HepG2 (cell line): ENCODE results near the gene RAMP3. TPM values are rescaled to one million over a fixed set of nuclear protein-coding genes. Genes with fewer than 3 reads are reported as not detected.

ENCODE experiments used
- ATAC-seq: fragments of 200-7000 bp; cut with Tn5 transposase; 3 replicates; pipeline ENCODE4 v1.9.1; 2020; ENCODE audit warnings: mild to moderate bottlenecking, moderate library complexity
- BruUV-seq: library from RNA; stranded (reverse); fragments of 400-500 nt; replicated peaks from 2 replicates; lab custom pipeline; 2021; lab: Mats Ljungman, UMichigan
- CTCF ChIA-PET: fragments of 300-600 bp; formaldehyde crosslinking; extraction: SDS; loops from one replicate; lab custom pipeline; 2021; ENCODE audit warnings: low total read pairs, inconsistent platforms, low intra/inter-chr PET ratio; lab: Yijun Ruan, JAX
- POLR2A ChIA-PET: fragments of 350-600 bp; sonication (Branson Sonifier 250); formaldehyde crosslinking; loops from one replicate; lab custom pipeline; 2020; ENCODE audit warnings: antibody characterized with exemption, inconsistent platforms; lab: Yijun Ruan, JAX
- DNase-seq: peaks from one replicate; pipeline ENCODE4 v3.0.0-alpha.2; 2015; ENCODE audit warnings: low spot score
- FAIRE-seq: peaks from 3 replicates; lab custom pipeline; 2011; peaks lifted over from hg19 to GRCh38; lab: Jason Lieb, UNC
- H2AFZ ChIP-seq: one replicate; pipeline ENCODE4 v1.6.1; 2011; ENCODE audit warnings: low read length, inconsistent platforms
- H3K27ac ChIP-seq: fragments of 300-600 bp; 3 replicates; pipeline ENCODE4 v1.8.0; 2011; ENCODE audit warnings: mixed run types, mild to moderate bottlenecking, mixed read lengths, low read length, inconsistent platforms; ENCODE audit not compliant: insufficient read depth; ENCODE audit errors: extremely low read length
- H3K27me3 ChIP-seq, 2 experiments: fragments of 200-600 bp in 1 of 2; 2 replicates in 1 of 2; 3 replicates in 1 of 2; pipeline versions ENCODE4 v1.6.0 to v1.8.0; 2011; ENCODE audit warnings: low read length in 2 of 2, mild to moderate bottlenecking in 2 of 2, moderate library complexity in 2 of 2, inconsistent platforms in 1 of 2; ENCODE audit not compliant: insufficient read depth in 2 of 2, control insufficient read depth in 1 of 2
- H3K36me3 ChIP-seq, 2 experiments: fragments of 200-600 bp in 1 of 2; replicated peaks in 1 of 2; 2 replicates in 1 of 2; 3 replicates in 1 of 2; pipeline versions ENCODE4 v1.5.1 to v1.8.0; 2011; ENCODE audit warnings: low read length in 2 of 2, inconsistent platforms in 1 of 2; ENCODE audit not compliant: insufficient read depth in 2 of 2, control insufficient read depth in 1 of 2
- H3K4me1 ChIP-seq: 2 replicates; pipeline ENCODE4 v1.5.1; 2012; ENCODE audit warnings: low read length, inconsistent platforms; ENCODE audit not compliant: insufficient read depth
- H3K4me2 ChIP-seq: 2 replicates; pipeline ENCODE4 v1.6.0; 2011; ENCODE audit warnings: low read depth, low read length, inconsistent platforms
- H3K4me3 ChIP-seq, 3 experiments: fragments of 200-600 bp in 1 of 3; sonication (generic), shearing (Covaris generic) in 1 of 3; replicated peaks in 1 of 3; 2 replicates each; pipeline ENCODE4 v1.5.1; 2011 to 2016; ENCODE audit warnings: low read length in 3 of 3, inconsistent platforms in 2 of 3, low read depth in 2 of 3, mild to moderate bottlenecking in 2 of 3, control low read depth in 1 of 3, mixed read lengths in 1 of 3; ENCODE audit not compliant: insufficient read depth in 1 of 3
- H3K79me2 ChIP-seq: one replicate; pipeline ENCODE4 v1.6.1; 2011; ENCODE audit warnings: low read length, inconsistent platforms; ENCODE audit not compliant: insufficient read depth
- H3K9ac ChIP-seq: 2 replicates; pipeline ENCODE4 v1.6.0; 2011; ENCODE audit warnings: mild to moderate bottlenecking, low read depth, low read length, inconsistent platforms; ENCODE audit not compliant: insufficient read depth
- H3K9me3 ChIP-seq: 2 replicates; pipeline ENCODE4 v1.5.1; 2012; ENCODE audit warnings: mild to moderate bottlenecking, low read length
- H4K20me1 ChIP-seq: 2 replicates; pipeline ENCODE4 v1.6.0; 2011; ENCODE audit warnings: inconsistent platforms, mild to moderate bottlenecking, low read length, moderate library complexity; ENCODE audit not compliant: insufficient read depth
- AGO2 ChIP-seq: fragments of 200-400 bp; formaldehyde crosslinking; optimal IDR thresholded peaks from 2 replicates; pipeline ENCODE3; 2017; ENCODE audit warnings: mild to moderate bottlenecking, low read depth, low read length, moderate library complexity
- CEBPG ChIP-seq: IDR thresholded peaks from 2 replicates; pipeline ENCODE4 v1.6.1; 2016
- EP300 ChIP-seq, 3 experiments: sonication (generic) in 1 of 3; formaldehyde crosslinking in 1 of 3; IDR thresholded peaks; 2 replicates each; pipeline versions ENCODE4 v1.5.1 to v1.6.1; 2011 to 2020; ENCODE audit warnings: low read depth in 2 of 3, low read length in 2 of 3, borderline replicate concordance in 1 of 3, improper control_type of control experiment in 1 of 3, mild to moderate bottlenecking in 1 of 3, missing genetic modification reagents in 1 of 3, moderate library complexity in 1 of 3
- ERF ChIP-seq: IDR thresholded peaks from 2 replicates; pipeline ENCODE4 v1.6.1; 2018; ENCODE audit warnings: missing biosample characterization, missing genetic modification reagents
- GABPA ChIP-seq, 2 experiments: IDR thresholded peaks; 2 replicates each; pipeline ENCODE4 v1.6.1; 2011 to 2016; ENCODE audit warnings: low read depth in 2 of 2, low read length in 1 of 2, missing biosample characterization in 1 of 2, missing genetic modification characterization in 1 of 2
- IKZF4 ChIP-seq: sonication (generic); formaldehyde crosslinking; IDR thresholded peaks from 2 replicates; pipeline ENCODE4 v1.5.1; 2020; ENCODE audit warnings: borderline replicate concordance, mild to moderate bottlenecking, low read depth, missing genetic modification reagents; ENCODE audit errors: not compliant biosample characterization
- PTBP1 ChIP-seq: fragments of 200-400 bp; formaldehyde crosslinking; IDR thresholded peaks from 2 replicates; pipeline ENCODE4 v1.6.1; 2018; ENCODE audit warnings: low read length, low read depth; ENCODE audit not compliant: poor library complexity, severe bottlenecking
- U2AF2 ChIP-seq: fragments of 200-400 bp; formaldehyde crosslinking; IDR thresholded peaks from 2 replicates; pipeline ENCODE4 v1.6.1; 2017; ENCODE audit warnings: low read depth, mild to moderate bottlenecking, low read length
- ZBTB20 ChIP-seq: sonication (generic); formaldehyde crosslinking; IDR thresholded peaks from 2 replicates; pipeline ENCODE4 v1.8.1; 2023; ENCODE audit warnings: missing genetic modification reagents, low read depth, mild to moderate bottlenecking, borderline replicate concordance
- ZNF205 ChIP-seq: IDR thresholded peaks from 2 replicates; pipeline ENCODE4 v1.6.1; 2018; ENCODE audit warnings: missing biosample characterization, missing genetic modification reagents
- ZNF558 ChIP-seq: sonication (generic); formaldehyde crosslinking; IDR thresholded peaks from 2 replicates; pipeline ENCODE4 v1.9.0; 2022; ENCODE audit warnings: mild to moderate bottlenecking, missing genetic modification reagents, borderline replicate concordance
- ZNF567 ChIP-seq: sonication (generic); formaldehyde crosslinking; IDR thresholded peaks from 2 replicates; pipeline ENCODE4 v1.8.1; 2023; ENCODE audit warnings: mild to moderate bottlenecking, missing genetic modification reagents, borderline replicate concordance
- ZNF816 ChIP-seq: sonication (generic); formaldehyde crosslinking; IDR thresholded peaks from 2 replicates; pipeline ENCODE4 v1.8.0; 2022; ENCODE audit warnings: missing genetic modification reagents, mild to moderate bottlenecking, borderline replicate concordance
- WGBS: methylation state at CpG from one replicate; pipeline ENCODE4 v1.1.6; 2017; ENCODE audit warnings: low lambda C conversion rate; 5-methylcytosine and 5-hydroxymethylcytosine counted together
- in situ Hi-C: cut with HindIII; loops from 2 replicates; pipeline ENCODE4 v1.10.0; 2017; ENCODE audit warnings: low pct_unique_long_range_greater_than_20kb; ENCODE audit not compliant: extremely low pct_ligation_motif_present
- intact Hi-C: fragments of 100-400 bp; cut with micrococcal nuclease; formaldehyde crosslinking; loops from one replicate; pipeline ENCODE4 v1.10.0; 2022; ENCODE audit not compliant: unreplicated experiment
- polyA plus RNA-seq, 8 experiments: library from polyadenylated mRNA; depleted of rRNA in 3 of 8; stranded (reverse) in 7 of 8; unstranded in 1 of 8; fragments of >200 nt; fragmentation: Illumina TruSeq in 4 of 8; extraction: Trizol in 4 of 8; gene quantifications; 2 replicates each; pipeline versions ENCODE4 v1.2.1 to v1.2.3, GENCODE V29; 2011 to 2016; ENCODE audit warnings: low read depth in 4 of 8, missing spikeins in 1 of 8, mixed read lengths in 1 of 8; ENCODE audit not compliant: insufficient read depth in 1 of 8
- total RNA-seq, 5 experiments: library from RNA; depleted of rRNA; stranded (reverse); fragments of >200 nt; fragmentation: Illumina TruSeq; extraction: Trizol; gene quantifications; 2 replicates each; pipeline ENCODE4 v1.2.3, GENCODE V29; 2016; ENCODE audit warnings: low read depth in 1 of 5
- TF ChIP-seq, protein P1 (sequence below): sonication (generic); formaldehyde crosslinking; IDR thresholded peaks from 2 replicates; pipeline ENCODE4 v1.4.0; 2020; ENCODE audit warnings: mild to moderate bottlenecking, missing genetic modification reagents
- TF ChIP-seq, protein P2 (sequence below): fragments of 450-650 bp; IDR thresholded peaks from 2 replicates; pipeline ENCODE4 v1.6.1; 2017

RAMP3 gene
- total and polyA plus RNA-seq, 2 of the 13 experiments (the other 11 are each of a cell fraction or from before 2014, with no cell fraction given): not detected

DNA sequence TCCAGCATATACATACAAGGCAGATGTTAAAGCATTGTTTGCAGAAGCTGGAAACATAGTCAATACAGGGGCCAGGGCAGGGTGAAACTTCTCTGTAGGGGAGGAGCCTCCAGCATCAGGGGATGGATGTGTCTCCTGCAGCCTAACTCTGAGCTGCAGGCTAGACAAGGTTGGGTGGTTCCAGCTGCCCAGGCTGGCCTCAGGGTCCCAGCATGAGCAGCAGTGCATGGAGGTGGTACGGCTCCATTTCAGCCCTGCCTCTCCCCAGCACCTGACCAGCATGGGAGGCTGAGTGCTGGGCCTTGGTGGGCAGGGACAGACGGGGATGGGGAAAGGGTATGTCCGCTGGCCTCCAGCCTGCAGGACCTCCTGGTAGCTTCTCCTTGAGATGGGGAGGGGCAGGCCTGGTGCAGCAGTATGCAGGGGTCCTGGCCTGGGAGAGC, 38.7 kb upstream of the RAMP3 start (continued):
- TF ChIP-seq GABPA (IDR thresholded peaks at IDR 0.05; ENCODE audit: low read depth, low read length): no peak
- TF ChIP-seq GABPA (CRISPR knock-in tag; IDR thresholded peaks at IDR 0.05; ENCODE audit: low read depth): no peak
- TF ChIP-seq ERF: no peak
- TF ChIP-seq EP300 (IDR thresholded peaks at IDR 0.05; ENCODE audit: low read depth in 2 of 2, low read length in 2 of 2): no peak
- TF ChIP-seq EP300 (CRISPR knock-in tag; IDR thresholded peaks at IDR 0.05; ENCODE audit: borderline replicate concordance): no peak

DNA sequence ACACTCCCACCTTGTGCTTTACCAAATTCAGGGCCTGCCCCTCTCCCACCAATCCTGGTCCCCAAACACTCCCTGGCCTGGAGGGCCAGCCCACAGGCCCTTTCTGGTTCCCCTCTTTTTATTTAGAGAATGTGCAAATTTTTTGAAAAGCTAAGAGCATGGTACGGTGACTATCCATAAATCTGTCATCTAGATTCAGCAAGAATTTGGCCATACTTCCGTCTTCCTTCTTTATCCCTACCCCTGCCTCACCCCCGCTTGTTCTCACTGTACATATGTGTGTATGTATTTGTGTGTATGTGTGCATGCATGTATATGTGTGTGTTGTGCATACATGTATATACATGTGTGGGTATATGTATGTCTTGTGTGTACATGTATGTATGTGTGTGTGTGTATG, 38.0 kb upstream of the RAMP3 start:
- in situ Hi-C loops: no loop called here
- Histone ChIP-seq H3K4me2 (no peak overlapping the region), H3K27me3 (peaks cover 2 to 19% of the 10 kb centered on the region in 2 experiments; a peak in 3 of 5 replicates), H3K27ac (no peak overlapping the region), H3K36me3 (no peaks in the 10 kb centered on the region), H3K4me1 (peaks cover 19% of the 10 kb centered on the region), H3K4me3 (no peak overlapping the region), H3K9me3 (no peaks in the 10 kb centered on the region), H3K9ac (no peak overlapping the region), H3K79me2 (no peaks in the 10 kb centered on the region), H2AFZ (no peak overlapping the region), H4K20me1 (no peaks in the 10 kb centered on the region)
- POLR2A ChIA-PET: no interaction called here
- FAIRE-seq (no peak), ATAC-seq (no peak), DNase-seq (no peak)
- BruUV-seq: no TSS peak
- intact Hi-C loops: no loop called here
- CTCF ChIA-PET: no interaction called here
- TF ChIP-seq, protein P1, sequence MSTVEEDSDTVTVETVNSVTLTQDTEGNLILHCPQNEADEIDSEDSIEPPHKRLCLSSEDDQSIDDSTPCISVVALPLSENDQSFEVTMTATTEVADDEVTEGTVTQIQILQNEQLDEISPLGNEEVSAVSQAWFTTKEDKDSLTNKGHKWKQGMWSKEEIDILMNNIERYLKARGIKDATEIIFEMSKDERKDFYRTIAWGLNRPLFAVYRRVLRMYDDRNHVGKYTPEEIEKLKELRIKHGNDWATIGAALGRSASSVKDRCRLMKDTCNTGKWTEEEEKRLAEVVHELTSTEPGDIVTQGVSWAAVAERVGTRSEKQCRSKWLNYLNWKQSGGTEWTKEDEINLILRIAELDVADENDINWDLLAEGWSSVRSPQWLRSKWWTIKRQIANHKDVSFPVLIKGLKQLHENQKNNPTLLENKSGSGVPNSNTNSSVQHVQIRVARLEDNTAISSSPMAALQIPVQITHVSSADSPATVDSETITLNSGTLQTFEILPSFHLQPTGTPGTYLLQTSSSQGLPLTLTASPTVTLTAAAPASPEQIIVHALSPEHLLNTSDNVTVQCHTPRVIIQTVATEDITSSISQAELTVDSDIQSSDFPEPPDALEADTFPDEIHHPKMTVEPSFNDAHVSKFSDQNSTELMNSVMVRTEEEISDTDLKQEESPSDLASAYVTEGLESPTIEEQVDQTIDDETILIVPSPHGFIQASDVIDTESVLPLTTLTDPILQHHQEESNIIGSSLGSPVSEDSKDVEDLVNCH: no peak
- no peak for TF ChIP-seq CEBPG (CRISPR knock-in tag)
- TF ChIP-seq, protein P2, sequence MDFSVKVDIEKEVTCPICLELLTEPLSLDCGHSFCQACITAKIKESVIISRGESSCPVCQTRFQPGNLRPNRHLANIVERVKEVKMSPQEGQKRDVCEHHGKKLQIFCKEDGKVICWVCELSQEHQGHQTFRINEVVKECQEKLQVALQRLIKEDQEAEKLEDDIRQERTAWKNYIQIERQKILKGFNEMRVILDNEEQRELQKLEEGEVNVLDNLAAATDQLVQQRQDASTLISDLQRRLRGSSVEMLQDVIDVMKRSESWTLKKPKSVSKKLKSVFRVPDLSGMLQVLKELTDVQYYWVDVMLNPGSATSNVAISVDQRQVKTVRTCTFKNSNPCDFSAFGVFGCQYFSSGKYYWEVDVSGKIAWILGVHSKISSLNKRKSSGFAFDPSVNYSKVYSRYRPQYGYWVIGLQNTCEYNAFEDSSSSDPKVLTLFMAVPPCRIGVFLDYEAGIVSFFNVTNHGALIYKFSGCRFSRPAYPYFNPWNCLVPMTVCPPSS: no peak
- no peak for TF ChIP-seq ZNF567 (CRISPR knock-in tag)
- no peak for TF ChIP-seq ZNF558 (CRISPR knock-in tag)
- no peak for TF ChIP-seq AGO2
- no peak for TF ChIP-seq ZBTB20
- TF ChIP-seq PTBP1: no peak
- no peak for TF ChIP-seq ZNF205 (CRISPR knock-in tag)
- TF ChIP-seq ZNF816 (CRISPR knock-in tag): no peak
- no peak for TF ChIP-seq IKZF4 (CRISPR knock-in tag)
- TF ChIP-seq U2AF2: no peak
- WGBS: 42% methylated on average over 3 of the region's 3 CpGs
